Gastroesophageal sphincter (tissue), 4 donors: ENCODE results near the gene ERBIN. TPM values are rescaled to one million over a fixed set of nuclear protein-coding genes. Genes with fewer than 3 reads are reported as not detected.

ENCODE experiments used
- ATAC-seq: fragments of 150-250 bp; one replicate; pipeline ENCODE4 v1.9.1; 2016; ENCODE audit warnings: mild to moderate bottlenecking, moderate library complexity
- H3K27ac ChIP-seq, 4 donors: fragments of 200-600 bp; sonication (generic) in 3 of 4; 1 replicate in 3 of 4; 2 replicates in 1 of 4; pipeline ENCODE4 v1.5.1; 2016 to 2019
- H3K27me3 ChIP-seq: fragments of 200-600 bp; sonication (generic); one replicate; pipeline ENCODE4 v1.5.1; 2019
- H3K36me3 ChIP-seq, 2 donors: fragments of 200-600 bp; sonication (generic); one replicate each; pipeline ENCODE4 v1.5.1; 2019; ENCODE audit warnings: control low read depth in 1 of 2
- H3K4me1 ChIP-seq, 3 donors: fragments of 200-600 bp; sonication (generic); 1 replicate in 2 of 3; 2 replicates in 1 of 3; pipeline ENCODE4 v1.5.1; 2016 to 2019; ENCODE audit warnings: control low read depth in 2 of 3
- H3K4me3 ChIP-seq, 2 donors: fragments of 200-600 bp; sonication (generic); one replicate each; pipeline ENCODE4 v1.5.1; 2019; ENCODE audit warnings: mild to moderate bottlenecking in 1 of 2, moderate library complexity in 1 of 2
- H3K9me3 ChIP-seq, 3 donors: fragments of 200-600 bp; sonication (generic); one replicate each; pipeline ENCODE4 v1.5.1; 2017 to 2019; ENCODE audit warnings: control low read depth in 2 of 3
- EP300 ChIP-seq: sonication (generic); formaldehyde crosslinking; IDR thresholded peaks from one replicate; pipeline ENCODE4 v1.6.1; 2017; ENCODE audit warnings: antibody characterized with exemption, mild to moderate bottlenecking
- POLR2A ChIP-seq, 2 donors: fragments of 450-650 bp; IDR thresholded peaks; one replicate each; pipeline ENCODE4 v1.6.1; 2017; ENCODE audit warnings: antibody characterized with exemption in 2 of 2, mild to moderate bottlenecking in 2 of 2, moderate library complexity in 1 of 2
- POLR2AphosphoS5 ChIP-seq: sonication (generic); formaldehyde crosslinking; IDR thresholded peaks from one replicate; pipeline ENCODE4 v1.6.1; 2017; ENCODE audit warnings: antibody characterized with exemption
- WGBS, 2 donors: methylation state at CpG; one replicate each; pipeline ENCODE4 v1.1.5; 2018; ENCODE audit warnings: low coverage in 1 of 2; 5-methylcytosine and 5-hydroxymethylcytosine counted together
- total RNA-seq, 4 donors: library from RNA; depleted of rRNA; stranded (reverse); fragments of >200 nt; gene quantifications; one replicate each; pipeline ENCODE4 v1.1.0, GENCODE V29; 2016
- TF ChIP-seq, protein P1 (sequence below), 4 experiments: fragments of 200-600 bp in 2 of 4; fragments of 450-650 bp in 2 of 4; sonication (generic) in 1 of 4; IDR thresholded peaks; one replicate each; pipeline ENCODE4 v1.5.1; 2017 to 2019; ENCODE audit warnings: antibody characterized with exemption in 4 of 4, mild to moderate bottlenecking in 2 of 4, moderate library complexity in 2 of 4

The ERBIN gene
- total RNA-seq, 4 donors from 2014 or later, result 54.4 to 71.6 (median 62.7) TPM

DNA sequence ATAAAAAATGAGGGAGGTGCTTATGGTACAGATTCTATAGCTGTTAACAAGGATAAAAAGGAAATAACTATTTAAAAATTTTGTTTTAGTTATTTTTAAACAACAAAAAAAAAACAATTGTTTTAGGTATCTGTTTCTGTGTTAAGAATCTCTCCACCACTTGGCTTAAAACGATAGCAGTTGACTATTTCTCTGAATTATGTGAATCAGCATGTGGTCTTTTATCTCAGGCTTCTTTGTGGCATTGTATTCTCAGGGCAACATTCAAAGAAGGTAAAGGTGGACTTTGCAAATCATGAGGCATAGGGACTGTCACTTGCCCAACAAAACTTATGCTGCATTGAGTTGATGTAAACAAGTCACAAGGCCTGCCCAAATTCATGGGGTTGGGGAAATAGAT, 55.2 kb downstream of the ERBIN start:
- 69 to 73% methylated on average over 1 of the region's 1 CpG for WGBS, 2 donors
- no peaks in the 10 kb centered on the region for H3K27me3 ChIP-seq
- H3K27ac ChIP-seq, result no peak overlapping the region
- H3K36me3 ChIP-seq, result no peaks in the 10 kb centered on the region
- no peaks in the 10 kb centered on the region for H3K9me3 ChIP-seq
- H3K4me1 ChIP-seq, result peaks cover 0 to 26% (median 0%) of the 10 kb centered on the region in 3 donors
- H3K4me3 ChIP-seq, result no peak overlapping the region
- no peak for ATAC-seq
- TF ChIP-seq POLR2AphosphoS5 (no peak), EP300 (no peak)

GRCh38 chr5:65981969-65982619, 55.7 kb downstream of the ERBIN start:
- TF ChIP-seq, protein P1, sequence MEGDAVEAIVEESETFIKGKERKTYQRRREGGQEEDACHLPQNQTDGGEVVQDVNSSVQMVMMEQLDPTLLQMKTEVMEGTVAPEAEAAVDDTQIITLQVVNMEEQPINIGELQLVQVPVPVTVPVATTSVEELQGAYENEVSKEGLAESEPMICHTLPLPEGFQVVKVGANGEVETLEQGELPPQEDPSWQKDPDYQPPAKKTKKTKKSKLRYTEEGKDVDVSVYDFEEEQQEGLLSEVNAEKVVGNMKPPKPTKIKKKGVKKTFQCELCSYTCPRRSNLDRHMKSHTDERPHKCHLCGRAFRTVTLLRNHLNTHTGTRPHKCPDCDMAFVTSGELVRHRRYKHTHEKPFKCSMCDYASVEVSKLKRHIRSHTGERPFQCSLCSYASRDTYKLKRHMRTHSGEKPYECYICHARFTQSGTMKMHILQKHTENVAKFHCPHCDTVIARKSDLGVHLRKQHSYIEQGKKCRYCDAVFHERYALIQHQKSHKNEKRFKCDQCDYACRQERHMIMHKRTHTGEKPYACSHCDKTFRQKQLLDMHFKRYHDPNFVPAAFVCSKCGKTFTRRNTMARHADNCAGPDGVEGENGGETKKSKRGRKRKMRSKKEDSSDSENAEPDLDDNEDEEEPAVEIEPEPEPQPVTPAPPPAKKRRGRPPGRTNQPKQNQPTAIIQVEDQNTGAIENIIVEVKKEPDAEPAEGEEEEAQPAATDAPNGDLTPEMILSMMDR (IDR thresholded peaks at IDR 0.05), result no peak
- TF ChIP-seq EP300, result no peak
- no peak for TF ChIP-seq POLR2A (IDR thresholded peaks at IDR 0.05)
- TF ChIP-seq POLR2AphosphoS5, result no peak
- Histone ChIP-seq H3K36me3 (no peaks in the 10 kb centered on the region), H3K27me3 (no peaks in the 10 kb centered on the region), H3K27ac (no peak overlapping the region), H3K4me1 (peaks cover 0 to 26% (median 0%) of the 10 kb centered on the region in 3 donors), H3K4me3 (no peak overlapping the region), H3K9me3 (no peaks in the 10 kb centered on the region)
- no peak for ATAC-seq
- WGBS, 2 donors, result 71% methylated on average over 3 of the region's 3 CpGs; no CpG with 5 or more reads in 1 of the 2 donors

DNA sequence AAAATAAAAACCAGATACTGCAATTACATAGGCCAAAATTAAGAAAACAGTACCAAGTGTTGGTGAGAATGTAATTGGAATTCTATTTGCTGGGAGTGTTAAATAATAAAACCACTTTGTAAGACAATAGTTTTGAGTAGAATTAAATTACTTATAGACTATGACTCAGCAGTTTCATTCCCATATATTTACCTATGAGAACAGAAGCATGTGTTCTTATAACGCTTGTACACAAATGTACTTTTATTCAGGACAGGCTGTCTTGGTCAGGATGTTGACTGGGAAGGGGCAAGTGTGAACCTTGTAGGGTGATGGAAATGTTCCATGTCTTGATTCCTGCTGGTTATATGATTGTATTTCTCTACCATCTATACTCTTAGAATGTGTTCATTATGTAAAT, 56.3 kb downstream of the ERBIN start:
- no peak for ATAC-seq
- Histone ChIP-seq H3K36me3 (no peaks in the 10 kb centered on the region), H3K27me3 (no peaks in the 10 kb centered on the region), H3K4me1 (peaks cover 0 to 26% (median 0%) of the 10 kb centered on the region in 3 donors), H3K9me3 (no peaks in the 10 kb centered on the region), H3K4me3 (no peak overlapping the region), H3K27ac (no peak overlapping the region)
- TF ChIP-seq EP300 (no peak), POLR2AphosphoS5 (no peak), POLR2A (IDR thresholded peaks at IDR 0.05) (no peak)
- TF ChIP-seq, protein P1 (IDR thresholded peaks at IDR 0.05), result no peak
- WGBS, 2 donors, result 100% methylated on average over 1 of the region's 1 CpG

- no peak for ATAC-seq
- no peak for TF ChIP-seq POLR2A (IDR thresholded peaks at IDR 0.05)
- TF ChIP-seq POLR2AphosphoS5, result no peak
- no peak for TF ChIP-seq EP300
- TF ChIP-seq, protein P1 (IDR thresholded peaks at IDR 0.05), result no peak
- WGBS, 2 donors, result 88% methylated on average over 8 of the region's 10 CpGs; no CpG with 5 or more reads in 1 of the 2 donors
- Histone ChIP-seq H3K9me3 (no peaks in the 10 kb centered on the region), H3K27ac (no peak overlapping the region), H3K27me3 (no peaks in the 10 kb centered on the region), H3K36me3 (no peaks in the 10 kb centered on the region), H3K4me1 (peaks cover 0 to 26% (median 0%) of the 10 kb centered on the region in 3 donors), H3K4me3 (no peak overlapping the region)
Observed at GRCh38 chr5:65984098-65984885, 57.9 kb downstream of the ERBIN start.

DNA sequence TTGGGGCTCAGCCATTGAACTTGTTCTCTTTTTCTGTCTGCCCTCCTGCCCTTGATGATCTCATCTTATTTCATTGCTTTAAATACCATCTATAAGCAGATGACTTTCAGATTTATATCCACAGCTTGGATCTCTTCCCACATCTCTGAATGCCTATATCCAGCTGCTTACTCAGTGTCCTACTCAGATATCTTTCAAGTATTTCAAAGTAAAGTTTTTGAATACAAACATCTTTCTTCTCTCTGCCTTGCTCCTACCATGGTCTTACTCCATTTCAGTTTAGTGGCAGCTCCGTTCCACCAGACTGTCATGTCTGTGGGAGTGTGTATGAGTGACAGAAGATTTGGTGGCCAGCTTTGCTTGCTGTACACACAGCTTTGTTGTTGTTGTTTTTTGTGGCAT, 59.7 kb downstream of the ERBIN start:
- no peak overlapping the region for H3K4me3 ChIP-seq
- H3K4me1 ChIP-seq, result peaks cover 0 to 26% (median 0%) of the 10 kb centered on the region in 3 donors
- no peaks in the 10 kb centered on the region for H3K27me3 ChIP-seq
- TF ChIP-seq, protein P1 (IDR thresholded peaks at IDR 0.05), result no peak
- TF ChIP-seq EP300, result no peak
- no peak for TF ChIP-seq POLR2A (IDR thresholded peaks at IDR 0.05)
- TF ChIP-seq POLR2AphosphoS5, result no peak
- H3K9me3 ChIP-seq, result no peaks in the 10 kb centered on the region
- 71 to 75% methylated on average over 1 of the region's 1 CpG for WGBS, 2 donors
- H3K36me3 ChIP-seq, result no peaks in the 10 kb centered on the region
- no peak overlapping the region for H3K27ac ChIP-seq
- no peak for ATAC-seq
